HEK293 (cell line): ENCODE measurements around the gene CAND2.

ENCODE experiments used
- CTCF ChIA-PET: fragments of 350-600 bp; formaldehyde crosslinking; extraction: SDS; loops from one replicate; lab custom pipeline; 2021; ENCODE audit warnings: antibody characterized with exemption; lab: Yijun Ruan, JAX
- POLR2A ChIA-PET: fragments of 300-600 bp; formaldehyde crosslinking; extraction: SDS; loops from one replicate; lab custom pipeline; 2020; ENCODE audit warnings: antibody characterized with exemption, inconsistent platforms; lab: Yijun Ruan, JAX
- H3K27ac ChIP-seq: fragments of 200-500 bp; sonication (Bioruptor generic); 2 replicates; pipeline ENCODE4 v1.5.1; 2014; ENCODE audit warnings: low read depth, low read length, control low read depth, inconsistent platforms; ENCODE audit errors: extremely low read depth
- H3K36me3 ChIP-seq, 2 experiments: fragments of 200-500 bp in 1 of 2; sonication (Bioruptor generic) in 1 of 2; 1 replicate in 1 of 2; 2 replicates in 1 of 2; pipeline ENCODE4 v1.5.1; 2014 to 2017; ENCODE audit warnings: inconsistent platforms in 2 of 2, low read length in 2 of 2; ENCODE audit not compliant: control insufficient read depth in 2 of 2, insufficient read depth in 1 of 2
- H3K4me1 ChIP-seq: fragments of 200-500 bp; sonication (Bioruptor generic); 2 replicates; pipeline ENCODE4 v1.5.1; 2014; ENCODE audit warnings: mild to moderate bottlenecking, low read length, inconsistent platforms; ENCODE audit not compliant: control insufficient read depth, insufficient read depth
- H3K4me3 ChIP-seq: 2 replicates; pipeline ENCODE4 v1.5.1; 2011; ENCODE audit warnings: low read depth, mild to moderate bottlenecking, control low read depth, low read length, moderate library complexity
- H3K9me3 ChIP-seq: fragments of 200-500 bp; sonication (Bioruptor generic); 2 replicates; pipeline ENCODE4 v1.5.1; 2014; ENCODE audit warnings: low read depth, low read length, inconsistent platforms; ENCODE audit not compliant: control insufficient read depth, insufficient read depth
- AEBP2 ChIP-seq: fragments of 450-650 bp; formaldehyde crosslinking; IDR thresholded peaks from 2 replicates; pipeline ENCODE4 v1.5.1; 2016; ENCODE audit warnings: missing biosample characterization, missing genetic modification characterization, borderline replicate concordance
- GLIS1 ChIP-seq: fragments of 450-650 bp; formaldehyde crosslinking; IDR thresholded peaks from 2 replicates; pipeline ENCODE4 v1.5.1; 2016; ENCODE audit warnings: missing biosample characterization, missing genetic modification characterization
- IKZF3 ChIP-seq: fragments of 450-650 bp; IDR thresholded peaks from 2 replicates; pipeline ENCODE4 v1.5.0; 2018; ENCODE audit warnings: missing biosample characterization, mild to moderate bottlenecking, missing genetic modification characterization, moderate library complexity
- MZF1 ChIP-seq: fragments of 450-650 bp; formaldehyde crosslinking; IDR thresholded peaks from 2 replicates; pipeline ENCODE4 v1.5.1; 2017; ENCODE audit warnings: missing biosample characterization, missing genetic modification characterization, borderline replicate concordance
- ZBTB17 ChIP-seq: fragments of 450-650 bp; formaldehyde crosslinking; IDR thresholded peaks from 2 replicates; pipeline ENCODE4 v1.5.1; 2016; ENCODE audit warnings: missing biosample characterization, missing genetic modification characterization
- ZBTB20 ChIP-seq: fragments of 450-650 bp; formaldehyde crosslinking; IDR thresholded peaks from 2 replicates; pipeline ENCODE4 v1.5.1; 2016; ENCODE audit warnings: missing biosample characterization, missing genetic modification characterization
- ZNF146 ChIP-seq: fragments of 450-650 bp; formaldehyde crosslinking; IDR thresholded peaks from 2 replicates; pipeline ENCODE4 v1.5.1; 2016; ENCODE audit warnings: missing biosample characterization, missing genetic modification characterization
- ZNF335 ChIP-seq: fragments of 450-650 bp; formaldehyde crosslinking; conservative IDR thresholded peaks from 2 replicates; pipeline ENCODE4 v1.5.1; 2016; ENCODE audit warnings: missing biosample characterization, missing genetic modification characterization
- ZNF473 ChIP-seq: fragments of 450-650 bp; formaldehyde crosslinking; IDR thresholded peaks from 2 replicates; pipeline ENCODE4 v1.5.1; 2017; ENCODE audit warnings: missing biosample characterization, missing genetic modification characterization
- ZNF560 ChIP-seq: fragments of 450-650 bp; formaldehyde crosslinking; IDR thresholded peaks from 2 replicates; pipeline ENCODE4 v1.5.1; 2017; ENCODE audit warnings: missing biosample characterization, missing genetic modification characterization, borderline replicate concordance
- ZNF701 ChIP-seq: fragments of 450-650 bp; formaldehyde crosslinking; IDR thresholded peaks from 2 replicates; pipeline ENCODE4 v1.5.1; 2016; ENCODE audit warnings: missing biosample characterization, missing genetic modification characterization
- ZNF76 ChIP-seq: fragments of 450-650 bp; formaldehyde crosslinking; IDR thresholded peaks from 2 replicates; pipeline ENCODE4; 2016; ENCODE audit warnings: low read depth, missing biosample characterization, missing genetic modification characterization, borderline replicate concordance
- ZNF768 ChIP-seq: fragments of 450-650 bp; formaldehyde crosslinking; IDR thresholded peaks from 2 replicates; pipeline ENCODE4 v1.5.1; 2018; ENCODE audit warnings: missing biosample characterization, mild to moderate bottlenecking, missing genetic modification characterization
- ZNF776 ChIP-seq: fragments of 450-650 bp; formaldehyde crosslinking; IDR thresholded peaks from 2 replicates; pipeline ENCODE4 v1.5.0; 2017; ENCODE audit warnings: missing biosample characterization, missing genetic modification characterization, borderline replicate concordance
- TF ChIP-seq, protein P1 (sequence below): fragments of 450-650 bp; formaldehyde crosslinking; conservative IDR thresholded peaks from 2 replicates; pipeline ENCODE4 v1.5.1; 2016; ENCODE audit warnings: low read depth, missing biosample characterization, missing genetic modification characterization
- TF ChIP-seq, protein P2 (sequence below): fragments of 450-650 bp; formaldehyde crosslinking; IDR thresholded peaks from 2 replicates; pipeline ENCODE4 v1.5.1; 2016; ENCODE audit warnings: missing biosample characterization, missing genetic modification characterization
- TF ChIP-seq, protein P3 (sequence below): fragments of 450-650 bp; formaldehyde crosslinking; IDR thresholded peaks from 2 replicates; pipeline ENCODE4 v1.5.1; 2016; ENCODE audit warnings: missing biosample characterization, missing genetic modification characterization

The CAND2 gene

DNA sequence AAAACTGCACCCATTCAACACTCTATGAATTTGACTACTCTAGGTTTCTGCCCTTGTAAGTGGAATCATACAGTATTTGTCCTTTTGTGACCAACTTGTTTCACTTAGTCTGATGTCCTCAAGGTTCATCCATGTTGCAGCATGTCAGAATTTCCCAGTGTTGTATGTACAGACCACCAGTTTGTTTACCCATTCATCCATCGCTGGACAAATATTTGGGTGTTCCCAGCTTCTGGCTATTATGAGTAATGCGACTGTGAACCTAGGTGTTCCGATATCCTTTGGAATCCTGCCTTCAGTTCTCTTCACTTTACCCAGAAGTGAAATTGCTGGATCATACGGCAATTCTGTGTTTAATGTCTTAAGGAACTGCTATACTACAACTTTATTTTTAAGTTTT is 32.3 kb downstream of the CAND2 start:
- POLR2A ChIA-PET = no interaction called here
- H3K4me3 ChIP-seq = no peak overlapping the region
- no peaks in the 10 kb centered on the region for H3K9me3 ChIP-seq

GRCh38 chr3:12829404-12829803 is 32.9 kb downstream of the CAND2 start:
- TF ChIP-seq ZBTB20 = no peak
- TF ChIP-seq ZNF768 = no peak
- TF ChIP-seq ZNF701 (tag by site-specific recombination) = no peak
- TF ChIP-seq ZNF335 (tag by site-specific recombination) = no peak
- TF ChIP-seq MZF1 (tag by site-specific recombination) = no peak
- no peak for TF ChIP-seq IKZF3
- TF ChIP-seq, protein P1, sequence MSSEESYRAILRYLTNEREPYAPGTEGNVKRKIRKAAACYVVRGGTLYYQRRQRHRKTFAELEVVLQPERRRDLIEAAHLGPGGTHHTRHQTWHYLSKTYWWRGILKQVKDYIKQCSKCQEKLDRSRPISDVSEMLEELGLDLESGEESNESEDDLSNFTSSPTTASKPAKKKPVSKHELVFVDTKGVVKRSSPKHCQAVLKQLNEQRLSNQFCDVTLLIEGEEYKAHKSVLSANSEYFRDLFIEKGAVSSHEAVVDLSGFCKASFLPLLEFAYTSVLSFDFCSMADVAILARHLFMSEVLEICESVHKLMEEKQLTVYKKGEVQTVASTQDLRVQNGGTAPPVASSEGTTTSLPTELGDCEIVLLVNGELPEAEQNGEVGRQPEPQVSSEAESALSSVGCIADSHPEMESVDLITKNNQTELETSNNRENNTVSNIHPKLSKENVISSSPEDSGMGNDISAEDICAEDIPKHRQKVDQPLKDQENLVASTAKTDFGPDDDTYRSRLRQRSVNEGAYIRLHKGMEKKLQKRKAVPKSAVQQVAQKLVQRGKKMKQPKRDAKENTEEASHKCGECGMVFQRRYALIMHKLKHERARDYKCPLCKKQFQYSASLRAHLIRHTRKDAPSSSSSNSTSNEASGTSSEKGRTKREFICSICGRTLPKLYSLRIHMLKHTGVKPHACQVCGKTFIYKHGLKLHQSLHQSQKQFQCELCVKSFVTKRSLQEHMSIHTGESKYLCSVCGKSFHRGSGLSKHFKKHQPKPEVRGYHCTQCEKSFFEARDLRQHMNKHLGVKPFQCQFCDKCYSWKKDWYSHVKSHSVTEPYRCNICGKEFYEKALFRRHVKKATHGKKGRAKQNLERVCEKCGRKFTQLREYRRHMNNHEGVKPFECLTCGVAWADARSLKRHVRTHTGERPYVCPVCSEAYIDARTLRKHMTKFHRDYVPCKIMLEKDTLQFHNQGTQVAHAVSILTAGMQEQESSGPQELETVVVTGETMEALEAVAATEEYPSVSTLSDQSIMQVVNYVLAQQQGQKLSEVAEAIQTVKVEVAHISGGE = no peak
- TF ChIP-seq AEBP2 = no peak
- TF ChIP-seq ZNF776 (tag by site-specific recombination) = no peak
- TF ChIP-seq GLIS1 (tag by site-specific recombination) = no peak
- TF ChIP-seq ZNF473 (tag by site-specific recombination) = no peak
- Histone ChIP-seq H3K4me3 (no peak overlapping the region), H3K9me3 (no peaks in the 10 kb centered on the region), H3K36me3 (peaks cover 16 to 80% of the 10 kb centered on the region in 2 experiments), H3K27ac (no peak overlapping the region), H3K4me1 (no peaks in the 10 kb centered on the region)
- CTCF ChIA-PET = interaction anchor here (0.7 to 2.1 kb wide), 3 partner anchors 11 to 300 kb away, joined by 3 to 9 read pairs (median 3); partner anchors contain the start of gene RPL32
- POLR2A ChIA-PET = interaction anchor here (1.8 kb wide), 1 partner anchor 12 kb away, joined by 13 read pairs; the partner anchor contains the start of gene RPL32

More for the DNA sequence above, 32.3 kb downstream of the CAND2 start:
- Histone ChIP-seq H3K4me1 (no peaks in the 10 kb centered on the region), H3K36me3 (peaks cover 12 to 75% of the 10 kb centered on the region in 2 experiments), H3K27ac (no peak overlapping the region)
- TF ChIP-seq ZNF701 (tag by site-specific recombination) (no peak), ZNF146 (tag by site-specific recombination) (no peak), ZBTB17 (tag by site-specific recombination) (no peak), ZNF76 (tag by site-specific recombination) (no peak), ZNF560 (no peak)
- TF ChIP-seq, protein P2, sequence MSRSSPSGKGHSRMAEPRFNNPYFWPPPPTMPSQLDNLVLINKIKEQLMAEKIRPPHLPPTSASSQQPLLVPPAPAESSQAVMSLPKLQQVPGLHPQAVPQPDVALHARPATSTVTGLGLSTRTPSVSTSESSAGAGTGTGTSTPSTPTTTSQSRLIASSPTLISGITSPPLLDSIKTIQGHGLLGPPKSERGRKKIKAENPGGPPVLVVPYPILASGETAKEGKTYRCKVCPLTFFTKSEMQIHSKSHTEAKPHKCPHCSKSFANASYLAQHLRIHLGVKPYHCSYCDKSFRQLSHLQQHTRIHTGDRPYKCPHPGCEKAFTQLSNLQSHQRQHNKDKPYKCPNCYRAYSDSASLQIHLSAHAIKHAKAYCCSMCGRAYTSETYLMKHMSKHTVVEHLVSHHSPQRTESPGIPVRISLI (tag by site-specific recombination) = no peak
- TF ChIP-seq, protein P3, sequence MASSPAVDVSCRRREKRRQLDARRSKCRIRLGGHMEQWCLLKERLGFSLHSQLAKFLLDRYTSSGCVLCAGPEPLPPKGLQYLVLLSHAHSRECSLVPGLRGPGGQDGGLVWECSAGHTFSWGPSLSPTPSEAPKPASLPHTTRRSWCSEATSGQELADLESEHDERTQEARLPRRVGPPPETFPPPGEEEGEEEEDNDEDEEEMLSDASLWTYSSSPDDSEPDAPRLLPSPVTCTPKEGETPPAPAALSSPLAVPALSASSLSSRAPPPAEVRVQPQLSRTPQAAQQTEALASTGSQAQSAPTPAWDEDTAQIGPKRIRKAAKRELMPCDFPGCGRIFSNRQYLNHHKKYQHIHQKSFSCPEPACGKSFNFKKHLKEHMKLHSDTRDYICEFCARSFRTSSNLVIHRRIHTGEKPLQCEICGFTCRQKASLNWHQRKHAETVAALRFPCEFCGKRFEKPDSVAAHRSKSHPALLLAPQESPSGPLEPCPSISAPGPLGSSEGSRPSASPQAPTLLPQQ (tag by site-specific recombination) = no peak
- CTCF ChIA-PET = interaction anchor here (0.7 to 1.1 kb wide), 3 partner anchors 10 to 299 kb away, joined by 3 to 5 read pairs (median 3); no protein-coding TSS in a partner anchor
